Measurements from ENCODE around the gene LDLRAD2. TPM values are rescaled to one million over a fixed set of nuclear protein-coding genes. Genes with fewer than 3 reads are reported as not detected.

The LDLRAD2 gene
- total RNA-seq, 1 donor from 2014 or later, result not detected

DNA sequence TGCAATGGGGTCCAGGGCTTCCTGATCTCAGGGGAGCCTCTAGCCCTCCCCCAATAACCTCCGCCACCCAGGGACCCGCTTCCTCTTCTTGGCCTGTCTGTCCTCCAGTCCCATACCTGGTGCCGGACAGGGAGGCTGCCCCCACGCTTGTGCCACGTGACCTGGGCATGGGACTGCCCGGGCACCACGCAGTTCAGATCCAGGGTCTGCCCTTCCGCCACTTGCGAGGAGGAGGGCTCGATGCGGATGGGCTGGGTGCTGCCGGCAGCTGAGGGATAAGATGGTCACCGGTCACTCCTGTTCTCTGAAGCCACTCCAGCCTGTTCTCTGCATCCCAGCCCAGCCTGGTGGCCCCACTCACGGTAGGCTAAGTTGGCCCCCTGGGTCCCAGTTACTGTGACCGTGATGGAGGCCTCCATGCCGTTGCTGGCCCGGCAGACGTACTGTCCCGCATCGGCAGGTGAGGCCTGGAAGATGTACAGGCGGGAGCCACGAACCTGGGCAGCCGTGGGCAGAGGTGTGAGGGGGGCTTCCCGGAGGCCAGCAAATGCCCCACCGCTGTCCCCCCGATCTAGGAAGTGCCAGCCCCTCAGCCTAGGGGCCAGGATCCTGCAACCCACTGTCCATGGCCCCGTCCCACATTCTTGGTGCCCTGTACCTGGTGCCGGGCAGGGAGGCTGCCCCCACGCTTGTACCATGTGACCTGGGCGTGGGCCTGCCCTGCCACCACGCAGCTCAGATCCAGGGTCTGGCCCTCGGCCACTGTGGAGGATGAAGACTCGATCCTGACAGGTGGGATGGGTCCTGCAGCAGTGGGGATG lies 39.6 kb downstream of the LDLRAD2 start:
- DNase-seq (ENCODE audit: extremely low spot score in 2 of 2), result no peak
- TF ChIP-seq POLR2AphosphoS5 (IDR thresholded peaks at IDR 0.05; ENCODE audit: insufficient read depth in 1 of 2, low read depth in 1 of 2), result no peak
- TF ChIP-seq, protein P1, sequence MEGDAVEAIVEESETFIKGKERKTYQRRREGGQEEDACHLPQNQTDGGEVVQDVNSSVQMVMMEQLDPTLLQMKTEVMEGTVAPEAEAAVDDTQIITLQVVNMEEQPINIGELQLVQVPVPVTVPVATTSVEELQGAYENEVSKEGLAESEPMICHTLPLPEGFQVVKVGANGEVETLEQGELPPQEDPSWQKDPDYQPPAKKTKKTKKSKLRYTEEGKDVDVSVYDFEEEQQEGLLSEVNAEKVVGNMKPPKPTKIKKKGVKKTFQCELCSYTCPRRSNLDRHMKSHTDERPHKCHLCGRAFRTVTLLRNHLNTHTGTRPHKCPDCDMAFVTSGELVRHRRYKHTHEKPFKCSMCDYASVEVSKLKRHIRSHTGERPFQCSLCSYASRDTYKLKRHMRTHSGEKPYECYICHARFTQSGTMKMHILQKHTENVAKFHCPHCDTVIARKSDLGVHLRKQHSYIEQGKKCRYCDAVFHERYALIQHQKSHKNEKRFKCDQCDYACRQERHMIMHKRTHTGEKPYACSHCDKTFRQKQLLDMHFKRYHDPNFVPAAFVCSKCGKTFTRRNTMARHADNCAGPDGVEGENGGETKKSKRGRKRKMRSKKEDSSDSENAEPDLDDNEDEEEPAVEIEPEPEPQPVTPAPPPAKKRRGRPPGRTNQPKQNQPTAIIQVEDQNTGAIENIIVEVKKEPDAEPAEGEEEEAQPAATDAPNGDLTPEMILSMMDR (IDR thresholded peaks at IDR 0.05), result no peak
- TF ChIP-seq POLR2A (IDR thresholded peaks at IDR 0.05), result no peak

DNA sequence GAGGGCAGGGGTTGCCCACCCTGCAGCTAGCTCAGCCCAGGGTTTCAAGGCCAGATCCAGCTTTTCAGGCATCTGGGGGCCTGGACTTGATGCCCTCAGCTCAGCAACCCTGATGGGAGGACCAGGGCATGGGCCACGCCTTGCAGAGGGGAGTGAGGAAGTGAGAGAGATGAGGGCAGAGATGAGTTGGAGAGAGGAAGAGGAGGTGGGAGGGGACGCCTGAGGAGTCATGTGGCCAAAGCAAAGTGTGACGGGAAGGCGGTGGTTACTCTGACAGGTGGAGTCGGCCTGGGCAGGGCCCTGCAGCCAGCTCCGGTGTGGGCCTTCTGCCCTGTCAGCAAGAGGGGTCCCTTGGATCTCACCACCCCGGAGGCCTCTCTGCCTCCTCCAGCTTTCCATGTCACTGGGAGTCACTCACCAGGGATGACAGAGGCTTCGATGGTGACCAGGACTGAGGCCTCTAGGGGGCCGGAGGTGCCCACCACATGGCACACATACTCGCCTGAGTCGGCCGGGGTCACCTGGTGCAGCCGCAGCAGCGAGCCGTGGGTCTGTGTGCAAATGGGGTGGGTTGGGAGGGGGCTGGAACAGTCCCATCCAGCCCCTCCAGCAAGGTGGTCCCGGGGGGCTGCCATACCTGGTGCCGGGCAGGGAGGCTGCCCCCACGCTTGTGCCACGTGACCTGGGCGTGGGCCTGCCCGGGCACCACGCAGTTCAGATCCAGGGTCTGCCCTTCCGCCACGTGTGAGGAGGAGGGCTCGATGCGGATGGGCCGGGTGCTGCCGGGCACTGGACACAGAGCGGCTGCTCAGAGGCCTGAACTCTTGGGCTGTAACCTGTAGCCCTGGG lies 40.4 kb downstream of the LDLRAD2 start:
- H3K36me3 ChIP-seq, result peaks cover 0 to 92% of the 10 kb centered on the region in 2 donors
- DNase-seq (ENCODE audit: extremely low spot score in 2 of 2), result no peak
- intact Hi-C loops (cut with DNase I), result no loop called here
- H3K27me3 ChIP-seq, result no peaks in the 10 kb centered on the region
- no peaks in the 10 kb centered on the region for H3K9me3 ChIP-seq
- H3K4me1 ChIP-seq, result no peaks in the 10 kb centered on the region
- no peak overlapping the region for H3K4me3 ChIP-seq
- no peak overlapping the region for H3K27ac ChIP-seq
- TF ChIP-seq, protein P1 (IDR thresholded peaks at IDR 0.05), result no peak
- TF ChIP-seq POLR2AphosphoS5 (IDR thresholded peaks at IDR 0.05; ENCODE audit: insufficient read depth in 1 of 2, low read depth in 1 of 2) (no peak), POLR2A (IDR thresholded peaks at IDR 0.05) (no peak)

More for the DNA sequence above, 39.6 kb downstream of the LDLRAD2 start:
- Histone ChIP-seq H3K27ac (no peak overlapping the region), H3K9me3 (no peaks in the 10 kb centered on the region), H3K36me3 (peaks cover 0 to 92% of the 10 kb centered on the region in 2 donors), H3K27me3 (no peaks in the 10 kb centered on the region), H3K4me1 (no peaks in the 10 kb centered on the region), H3K4me3 (no peak overlapping the region)
- intact Hi-C loops (cut with DNase I), result no loop called here

DNA sequence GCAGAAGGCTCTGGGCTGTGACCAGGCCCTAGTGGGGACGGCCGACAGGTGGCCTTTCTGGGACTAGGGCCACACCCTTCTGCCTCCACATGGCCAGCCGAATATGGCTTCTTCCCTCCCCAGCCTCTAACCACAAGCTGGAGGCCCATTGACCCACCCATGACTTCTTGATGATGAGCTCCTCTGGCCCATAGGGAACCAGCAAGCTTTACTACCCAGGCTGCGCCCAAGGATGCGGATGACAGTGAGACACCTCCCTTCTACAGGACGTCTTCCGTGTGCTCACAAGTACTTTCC lies 41.0 kb downstream of the LDLRAD2 start:
- peaks cover 0 to 89% of the 10 kb centered on the region in 2 donors for H3K36me3 ChIP-seq
- no peak overlapping the region for H3K4me3 ChIP-seq
- TF ChIP-seq POLR2A (IDR thresholded peaks at IDR 0.05) (no peak), POLR2AphosphoS5 (IDR thresholded peaks at IDR 0.05; ENCODE audit: insufficient read depth in 1 of 2, low read depth in 1 of 2) (no peak)
- TF ChIP-seq, protein P1 (IDR thresholded peaks at IDR 0.05), result no peak
- no peaks in the 10 kb centered on the region for H3K4me1 ChIP-seq
- intact Hi-C loops (cut with DNase I), result no loop called here
- no peak for DNase-seq (ENCODE audit: extremely low spot score in 2 of 2)
- H3K9me3 ChIP-seq, result no peaks in the 10 kb centered on the region
- H3K27ac ChIP-seq, result no peak overlapping the region
- no peaks in the 10 kb centered on the region for H3K27me3 ChIP-seq

DNA sequence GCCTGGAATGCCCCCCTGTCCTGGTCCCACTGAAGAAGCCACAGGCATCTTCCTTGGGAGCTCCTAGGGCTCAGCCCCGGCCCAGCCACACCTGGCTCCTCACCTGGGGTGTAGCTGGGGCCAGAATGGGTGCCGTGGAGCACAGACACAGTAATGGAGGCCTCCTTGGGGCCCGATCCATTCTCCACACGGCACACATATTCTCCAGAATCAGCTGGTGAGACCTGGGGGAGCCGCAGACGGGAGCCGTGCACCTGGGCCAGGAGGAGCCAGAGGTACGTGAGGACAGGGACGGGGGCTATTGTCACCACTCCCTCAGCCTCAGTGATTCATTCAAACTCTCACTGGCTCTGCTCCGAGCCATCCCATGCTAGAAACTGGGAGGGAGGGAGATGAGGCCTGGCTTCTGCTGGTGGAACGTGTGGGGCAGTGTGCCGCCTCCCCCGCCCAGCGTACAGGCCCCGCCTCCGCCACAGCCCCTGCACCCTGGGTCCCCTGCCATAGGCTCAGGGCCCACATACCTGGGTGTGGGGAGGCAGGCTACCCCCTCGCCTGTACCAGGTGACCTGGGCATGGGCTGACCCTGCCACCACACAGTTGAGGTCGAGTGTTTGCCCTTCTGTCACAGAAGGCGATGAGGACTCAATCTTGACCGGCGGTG lies 42.2 kb downstream of the LDLRAD2 start:
- no peaks in the 10 kb centered on the region for H3K27me3 ChIP-seq
- no peaks in the 10 kb centered on the region for H3K4me1 ChIP-seq
- H3K36me3 ChIP-seq, result peaks cover 0 to 85% of the 10 kb centered on the region in 2 donors
- no peak overlapping the region for H3K27ac ChIP-seq
- TF ChIP-seq, protein P1 (IDR thresholded peaks at IDR 0.05), result no peak
- no peak for TF ChIP-seq POLR2A (IDR thresholded peaks at IDR 0.05)
- TF ChIP-seq POLR2AphosphoS5 (IDR thresholded peaks at IDR 0.05; ENCODE audit: insufficient read depth in 1 of 2, low read depth in 1 of 2), result no peak
- no peak for DNase-seq (ENCODE audit: extremely low spot score in 2 of 2)
- no peak overlapping the region for H3K4me3 ChIP-seq
- no peaks in the 10 kb centered on the region for H3K9me3 ChIP-seq
- intact Hi-C loops (cut with DNase I), result no loop called here

Data from vagina (tissue), 2 donors.